ENCODE results near the gene RASGRP1. TPM values are rescaled to one million over a fixed set of nuclear protein-coding genes. Genes with fewer than 3 reads are reported as not detected.
A peak's percentile ranks its signal among the peaks of the same experiment; 100 is the strongest.

RASGRP1 gene
- total RNA-seq, 1 donor = 9.5 TPM

DNA sequence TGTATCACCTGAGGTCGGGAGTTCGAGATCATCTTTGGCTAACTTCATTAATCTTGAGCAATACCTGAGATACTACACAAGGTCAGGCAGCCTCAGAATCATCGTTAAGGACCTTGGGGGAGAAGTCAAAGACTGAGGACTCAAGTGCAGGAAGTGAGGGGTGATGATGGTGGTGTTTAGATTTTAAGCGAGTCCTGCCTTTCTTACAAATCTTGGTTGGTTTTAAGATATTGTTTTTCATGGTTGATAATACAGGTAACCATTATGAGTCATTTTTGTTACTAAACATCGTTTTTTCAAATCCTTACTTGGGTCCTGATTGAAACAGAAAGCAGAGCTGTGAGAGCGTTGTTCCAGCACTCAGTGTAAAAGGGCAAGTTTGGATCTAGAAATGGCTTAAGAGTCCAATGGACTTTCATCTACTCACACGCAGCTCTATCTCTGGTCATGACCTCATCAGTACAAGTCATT lies 4.1 kb downstream of the RASGRP1 start:
- TF ChIP-seq, protein P1, sequence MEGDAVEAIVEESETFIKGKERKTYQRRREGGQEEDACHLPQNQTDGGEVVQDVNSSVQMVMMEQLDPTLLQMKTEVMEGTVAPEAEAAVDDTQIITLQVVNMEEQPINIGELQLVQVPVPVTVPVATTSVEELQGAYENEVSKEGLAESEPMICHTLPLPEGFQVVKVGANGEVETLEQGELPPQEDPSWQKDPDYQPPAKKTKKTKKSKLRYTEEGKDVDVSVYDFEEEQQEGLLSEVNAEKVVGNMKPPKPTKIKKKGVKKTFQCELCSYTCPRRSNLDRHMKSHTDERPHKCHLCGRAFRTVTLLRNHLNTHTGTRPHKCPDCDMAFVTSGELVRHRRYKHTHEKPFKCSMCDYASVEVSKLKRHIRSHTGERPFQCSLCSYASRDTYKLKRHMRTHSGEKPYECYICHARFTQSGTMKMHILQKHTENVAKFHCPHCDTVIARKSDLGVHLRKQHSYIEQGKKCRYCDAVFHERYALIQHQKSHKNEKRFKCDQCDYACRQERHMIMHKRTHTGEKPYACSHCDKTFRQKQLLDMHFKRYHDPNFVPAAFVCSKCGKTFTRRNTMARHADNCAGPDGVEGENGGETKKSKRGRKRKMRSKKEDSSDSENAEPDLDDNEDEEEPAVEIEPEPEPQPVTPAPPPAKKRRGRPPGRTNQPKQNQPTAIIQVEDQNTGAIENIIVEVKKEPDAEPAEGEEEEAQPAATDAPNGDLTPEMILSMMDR (IDR thresholded peaks at IDR 0.05; ENCODE audit: insufficient read depth, low read depth, low read length) = no peak
- H3K4me3 ChIP-seq (ENCODE audit: low read depth, low read length) = no peak overlapping the region
- DNase-seq (ENCODE audit: low read depth) = no peak

DNA sequence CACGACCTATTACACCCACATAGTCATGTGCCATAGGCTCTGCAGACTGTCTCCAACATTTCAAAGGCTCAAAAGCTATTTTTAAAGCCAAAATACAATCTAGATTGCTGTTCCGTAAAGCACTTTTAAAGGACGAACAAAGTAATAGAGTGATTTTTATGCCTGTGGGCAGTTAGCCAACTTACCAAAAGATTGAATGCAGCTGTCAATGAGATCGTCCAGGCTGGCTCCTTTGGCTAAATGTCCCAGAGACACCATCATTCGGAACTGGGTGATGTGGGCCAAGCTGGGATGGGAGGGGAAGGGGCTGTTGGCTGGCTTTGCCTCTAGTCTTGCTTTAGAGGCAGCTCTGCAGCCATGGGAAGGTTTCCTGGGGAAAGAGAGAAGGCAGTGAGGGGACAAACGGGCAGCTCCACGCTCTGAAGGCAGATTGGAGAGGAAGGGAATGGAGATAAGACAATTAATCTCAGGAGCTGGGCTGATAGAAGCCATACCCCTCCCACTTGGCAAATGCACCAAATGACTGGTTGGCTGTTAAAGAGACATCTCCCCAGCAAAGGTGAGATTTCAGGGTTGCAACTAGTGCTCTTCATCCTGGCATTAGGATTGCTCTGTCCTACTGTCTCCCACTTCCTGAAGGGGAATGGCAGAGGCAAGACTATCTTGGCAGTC lies 4.8 kb downstream of the RASGRP1 start:
- no peak for DNase-seq (ENCODE audit: low read depth)
- no peak overlapping the region for H3K4me3 ChIP-seq (ENCODE audit: low read depth, low read length)
- TF ChIP-seq, protein P1 (IDR thresholded peaks at IDR 0.05; ENCODE audit: insufficient read depth, low read depth, low read length) = no peak

DNA sequence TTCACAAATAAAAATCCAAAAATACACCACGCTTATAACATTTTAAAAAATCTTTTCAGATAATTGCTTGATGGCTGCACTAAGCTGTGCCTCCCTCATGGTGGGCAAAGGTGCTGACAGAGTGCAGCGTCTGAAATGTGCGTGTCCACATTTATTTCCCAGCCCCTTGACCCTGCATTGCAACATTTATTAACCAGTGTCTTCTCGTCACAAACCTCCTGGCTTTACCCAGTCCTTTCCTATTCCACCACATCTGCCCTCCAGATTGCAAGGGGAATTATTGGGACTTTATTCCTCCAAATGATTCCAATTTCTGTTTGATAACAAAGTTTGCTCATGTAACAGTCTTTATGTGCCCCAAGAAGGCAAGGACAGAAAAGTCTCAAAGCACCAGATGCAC lies 5.5 kb downstream of the RASGRP1 start:
- TF ChIP-seq, protein P1 (IDR thresholded peaks at IDR 0.05; ENCODE audit: insufficient read depth, low read depth, low read length) = no peak
- H3K4me3 ChIP-seq (ENCODE audit: low read depth, low read length) = no peak overlapping the region
- no peak for DNase-seq (ENCODE audit: low read depth)

DNA sequence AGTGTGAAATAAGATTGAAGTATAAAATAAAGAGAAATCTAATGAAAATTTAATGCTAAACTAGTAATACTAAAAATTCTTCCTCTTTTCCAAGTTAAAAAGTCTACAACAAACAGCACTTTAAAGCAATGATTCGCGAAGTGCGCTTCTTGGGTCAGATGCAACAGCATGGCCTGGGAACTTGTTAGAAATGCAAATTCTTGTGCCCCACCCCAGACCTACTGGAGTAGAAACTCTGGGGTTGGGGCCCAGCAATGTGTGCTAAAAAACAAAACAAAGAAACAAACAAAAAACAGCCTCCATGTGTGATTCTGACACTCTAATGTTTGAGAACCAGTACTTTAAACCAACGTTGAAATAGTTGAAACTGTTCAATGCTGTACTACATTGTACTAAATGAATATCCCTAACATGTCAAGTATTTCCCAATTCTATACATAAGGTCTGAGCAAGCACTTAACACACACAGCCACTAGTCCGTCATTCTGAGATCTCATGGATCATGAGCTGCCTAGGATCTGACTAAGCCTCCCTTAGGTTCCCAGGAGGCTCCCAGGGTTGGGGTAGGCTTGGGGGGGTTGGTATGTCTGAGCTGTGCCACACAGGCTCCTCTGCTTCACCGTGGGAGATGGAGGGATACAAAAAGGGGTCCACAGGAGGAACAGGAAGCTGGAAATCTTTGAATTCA lies 6.1 kb downstream of the RASGRP1 start:
- no peak overlapping the region for H3K4me3 ChIP-seq (ENCODE audit: low read depth, low read length)
- DNase-seq (ENCODE audit: low read depth) = peak; percentile 18
- TF ChIP-seq, protein P1 (IDR thresholded peaks at IDR 0.05; ENCODE audit: insufficient read depth, low read depth, low read length) = no peak

DNA sequence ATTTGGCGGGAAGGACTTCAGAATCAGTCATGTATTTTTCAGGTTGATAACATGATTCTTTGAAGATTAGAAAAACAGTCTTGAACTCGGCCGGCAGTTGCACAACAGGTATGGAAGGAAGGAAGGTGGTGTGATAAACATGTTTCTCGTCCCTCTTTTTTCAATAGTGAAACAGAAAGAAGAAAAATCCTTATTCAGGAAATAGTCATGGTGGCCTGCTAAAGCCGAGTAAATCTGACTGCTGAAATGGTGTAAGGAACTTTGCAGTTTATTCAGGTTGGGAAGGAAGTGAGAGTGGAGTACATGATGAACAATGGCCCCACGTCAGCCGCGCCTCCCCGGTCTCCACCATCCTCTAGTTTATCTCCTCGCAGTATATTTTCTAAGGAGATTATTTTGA lies 6.7 kb downstream of the RASGRP1 start:
- no peak for DNase-seq (ENCODE audit: low read depth)
- no peak overlapping the region for H3K4me3 ChIP-seq (ENCODE audit: low read depth, low read length)
- TF ChIP-seq, protein P1 (IDR thresholded peaks at IDR 0.05; ENCODE audit: insufficient read depth, low read depth, low read length) = no peak

DNA sequence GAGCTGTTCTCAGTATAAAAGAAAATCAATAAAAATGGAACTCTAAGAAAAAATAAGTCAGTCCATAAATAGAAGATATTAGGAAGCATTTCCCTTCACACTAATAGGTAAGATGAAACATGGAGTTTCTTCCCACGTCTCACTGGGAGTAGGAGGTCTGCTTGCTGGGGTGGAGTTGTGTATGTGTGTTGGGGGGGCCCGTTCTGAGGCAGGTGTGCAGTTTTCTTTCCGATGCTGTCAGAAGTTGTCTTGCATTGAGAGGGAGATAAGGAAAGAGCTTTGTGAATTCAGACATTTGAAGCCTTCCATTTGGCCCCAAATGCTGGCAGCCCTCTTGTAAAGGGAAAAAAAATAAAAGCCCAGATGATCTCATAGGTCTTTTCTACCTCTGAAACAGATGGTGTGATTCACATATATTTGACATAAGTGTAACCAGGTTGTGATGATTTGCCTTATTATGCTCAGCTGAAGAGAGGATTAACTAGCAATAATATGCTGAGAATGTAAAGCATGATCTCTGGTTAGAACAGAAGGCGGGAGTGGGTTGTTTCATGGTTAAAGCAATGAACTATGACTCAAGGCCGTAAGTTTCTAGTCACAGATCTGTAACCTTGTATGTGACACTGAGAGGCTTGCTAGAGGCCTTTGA lies 8.8 kb downstream of the RASGRP1 start:
- peak; percentile 41 for DNase-seq (ENCODE audit: low read depth)
- TF ChIP-seq, protein P1 (IDR thresholded peaks at IDR 0.05; ENCODE audit: insufficient read depth, low read depth, low read length) = no peak
- H3K4me3 ChIP-seq (ENCODE audit: low read depth, low read length) = no peak overlapping the region
